ENCODE measurements around the gene FIGN.

Gene FIGN

DNA sequence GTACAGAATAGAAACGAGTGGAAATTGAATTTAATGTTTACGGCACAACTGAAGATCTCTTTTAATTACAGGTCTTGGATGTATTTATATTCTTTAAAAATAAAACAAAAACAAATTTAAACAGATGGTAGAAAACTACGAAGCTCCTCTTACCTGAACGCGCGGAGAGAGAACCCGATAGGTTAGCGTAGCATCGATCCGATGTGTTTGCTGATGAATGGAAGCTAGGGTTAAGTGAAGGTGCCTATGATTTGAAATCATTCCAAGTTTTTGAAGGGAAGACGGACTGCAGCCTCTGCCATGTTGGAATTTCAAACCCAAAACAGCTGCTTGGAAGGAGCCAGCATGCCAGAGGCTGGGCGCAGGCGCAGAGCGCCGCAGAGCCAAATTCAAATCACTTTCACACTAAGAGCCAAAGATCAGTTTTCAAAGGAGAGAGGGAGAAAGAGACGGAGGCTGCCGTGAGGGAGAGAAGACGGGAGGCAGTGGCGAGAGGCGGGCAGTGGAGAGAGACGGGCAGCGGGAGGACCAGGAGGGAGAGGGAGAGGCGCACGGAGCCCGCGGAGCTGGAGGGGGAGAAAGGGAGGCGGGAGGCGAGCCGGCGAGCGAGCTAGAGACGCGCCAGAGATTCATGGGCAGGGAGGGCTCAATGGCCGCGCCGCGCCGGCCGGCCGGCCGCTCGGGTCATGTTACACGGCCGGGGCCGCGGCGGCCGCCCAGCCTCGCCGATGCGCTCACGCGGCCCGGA, at the start of gene FIGN:
Gene FIGN, minus strand, starts transcription at position 324 of the 748 bp plus-strand sequence. CDS start 1,081 bp downstream, outside the sequence.
- DNase-seq (ENCODE audit: low read depth in 2 of 2) = no peak

DNA sequence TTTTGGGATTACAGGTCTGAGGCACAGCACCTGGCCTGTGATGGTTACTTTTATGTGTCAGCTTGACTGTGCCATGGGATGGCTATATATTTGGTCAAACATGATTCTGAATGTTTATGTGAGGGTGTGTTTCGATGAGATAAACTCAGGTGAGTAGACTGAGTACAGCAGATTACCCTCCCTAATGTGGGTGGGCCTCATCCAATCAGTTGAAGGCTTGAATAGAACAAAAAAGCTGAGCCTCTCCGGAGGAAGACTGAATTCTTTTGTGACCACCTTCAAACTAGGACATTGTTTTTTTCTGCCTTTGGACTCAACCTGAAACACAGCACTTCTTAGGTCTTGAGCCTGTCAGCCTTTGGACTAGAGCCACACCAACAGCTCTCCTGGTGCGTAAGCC, 49.4 kb upstream of the FIGN start:
- DNase-seq (ENCODE audit: low read depth in 2 of 2) = no peak

- no peak for DNase-seq (ENCODE audit: low read depth in 2 of 2)
These were observed 44.3 kb upstream of the FIGN start for GRCh38 chr2:163779970-163780597.

DNA sequence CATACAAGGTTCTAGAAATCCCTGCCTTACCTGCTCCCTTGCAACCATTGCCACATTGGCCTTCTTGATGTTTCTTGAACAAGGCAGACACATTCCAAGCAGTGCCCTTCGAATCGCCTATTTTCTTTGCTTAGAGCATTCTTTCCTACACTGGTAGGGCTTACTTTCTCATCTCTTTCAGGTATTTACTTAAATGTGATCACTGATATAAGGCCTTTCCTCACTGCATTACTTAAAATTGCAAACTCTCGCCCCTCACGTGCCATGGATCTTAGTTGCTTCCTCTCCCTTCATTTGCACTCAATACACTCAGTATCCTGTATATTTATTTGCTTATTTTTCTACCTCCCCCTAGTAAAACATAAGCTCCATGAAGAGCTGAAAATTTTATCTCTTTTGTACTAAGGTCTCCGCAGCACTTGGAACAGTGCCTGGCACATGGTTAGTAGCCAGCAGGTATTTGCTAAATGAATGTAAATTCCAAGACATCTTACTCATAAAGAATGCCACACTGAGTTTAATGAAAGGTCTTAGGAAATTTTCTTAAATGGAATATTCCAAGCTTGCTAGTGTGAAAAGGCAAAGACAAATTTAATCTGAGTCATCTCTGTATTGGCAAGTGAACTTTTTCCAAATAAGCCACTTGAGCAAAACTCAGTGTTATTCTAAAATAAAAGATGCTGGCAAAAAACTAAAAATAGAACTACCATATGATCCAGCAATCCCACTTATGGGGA, 42.4 kb upstream of the FIGN start:
- DNase-seq (ENCODE audit: low read depth in 2 of 2) = no peak

DNA sequence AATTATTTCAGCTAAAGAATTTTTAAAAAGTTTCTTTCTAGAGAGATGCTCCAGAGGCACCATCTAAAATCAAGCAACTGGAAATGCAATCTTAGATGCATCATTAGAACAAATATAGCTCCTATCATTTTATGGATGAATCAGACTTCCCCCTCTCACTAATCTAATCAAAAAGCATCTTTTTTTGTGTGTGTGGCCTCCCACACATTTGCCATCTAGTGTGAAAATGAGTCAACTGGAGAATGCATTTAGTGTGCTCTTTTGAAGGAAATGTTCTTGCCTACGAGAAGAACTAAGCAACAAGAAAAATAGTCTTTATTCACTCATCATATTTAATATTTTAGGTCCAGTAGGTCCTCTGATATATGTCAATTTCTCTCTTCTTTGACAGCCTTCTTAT, 39.5 kb upstream of the FIGN start:
- DNase-seq (ENCODE audit: low read depth in 2 of 2) = no peak

DNA sequence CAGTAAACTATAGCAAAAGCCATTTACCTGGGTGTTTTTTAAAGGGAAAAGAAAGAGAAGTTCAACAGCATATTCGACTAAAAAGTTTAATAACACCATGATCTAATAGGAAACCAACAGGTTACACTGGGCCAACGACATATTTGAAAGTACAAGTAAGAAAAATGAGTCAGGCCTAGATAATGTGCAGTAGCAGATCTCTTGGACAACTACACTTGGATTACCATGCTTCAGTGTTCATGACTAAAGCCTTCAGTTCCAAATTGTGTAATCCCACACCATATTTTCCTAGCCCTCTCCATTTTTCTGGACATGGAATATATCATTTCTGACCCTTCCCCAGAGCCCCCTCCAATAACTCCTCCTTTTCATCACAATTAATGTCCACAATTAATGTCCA, 39.1 kb upstream of the FIGN start:
- no peak for DNase-seq (ENCODE audit: low read depth in 2 of 2)

DNA sequence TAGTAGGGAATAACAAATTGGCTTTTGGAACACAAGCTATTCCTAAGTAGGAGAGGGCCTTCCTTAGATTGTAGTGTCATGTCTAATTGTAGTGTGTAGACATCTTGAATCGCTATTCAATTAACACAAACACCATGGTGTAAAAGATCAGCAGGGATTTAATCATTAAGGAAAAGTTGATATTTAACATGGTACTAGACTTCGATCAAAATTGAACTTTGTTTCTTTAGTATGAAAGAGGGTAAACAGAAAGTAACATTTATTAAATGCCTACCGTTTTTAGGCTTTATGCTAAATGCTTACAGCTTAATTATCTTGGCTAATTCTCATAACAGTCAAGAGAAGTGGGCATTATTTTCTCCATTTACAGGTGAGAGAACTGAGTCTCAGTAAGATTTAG, 37.5 kb upstream of the FIGN start:
- no peak for DNase-seq (ENCODE audit: low read depth in 2 of 2)

- no peak for DNase-seq (ENCODE audit: low read depth in 2 of 2)
These were observed 35.8 kb upstream of the FIGN start for GRCh38 chr2:163771596-163771995.

DNA sequence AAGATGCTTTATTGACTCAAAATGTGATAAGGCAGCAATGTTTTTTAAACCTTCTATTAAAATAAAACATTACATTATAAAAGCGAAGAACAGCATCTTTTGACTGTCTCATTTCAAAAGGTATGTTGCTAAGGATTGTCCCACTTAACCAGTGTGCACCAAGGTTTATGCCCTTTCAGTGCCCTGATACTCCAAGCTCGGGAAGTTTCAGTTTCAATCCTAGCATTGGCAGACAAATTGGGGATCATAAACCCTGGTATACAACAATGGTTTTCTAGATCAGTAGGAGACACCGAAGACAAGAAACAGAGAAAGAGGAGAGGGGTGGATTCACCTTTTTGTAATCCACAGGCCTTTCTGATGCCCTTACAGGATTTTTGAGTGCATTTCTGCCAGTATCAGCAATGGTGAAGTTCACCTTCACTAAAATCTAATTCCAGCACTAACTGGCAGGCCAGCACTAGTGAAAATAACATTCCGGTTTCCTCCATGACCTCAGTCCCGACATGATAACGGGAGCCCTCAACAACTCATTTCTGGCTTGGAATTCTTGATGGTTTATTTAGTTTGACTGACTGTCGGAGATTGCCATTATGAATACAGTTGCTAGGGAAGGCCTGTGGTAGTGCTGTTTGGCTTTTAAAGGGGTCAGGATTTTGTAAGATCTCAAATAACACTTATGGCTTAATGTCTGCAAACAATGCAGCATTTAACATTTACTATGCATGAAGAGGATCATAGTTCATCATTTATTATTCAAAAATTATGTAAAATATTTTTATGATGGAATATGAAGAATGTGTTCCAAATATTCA, 33.3 kb upstream of the FIGN start:
- DNase-seq (ENCODE audit: low read depth in 2 of 2) = no peak

- DNase-seq (ENCODE audit: low read depth in 2 of 2) = no peak
These were observed 31.3 kb upstream of the FIGN start for GRCh38 chr2:163767097-163767496.

DNA sequence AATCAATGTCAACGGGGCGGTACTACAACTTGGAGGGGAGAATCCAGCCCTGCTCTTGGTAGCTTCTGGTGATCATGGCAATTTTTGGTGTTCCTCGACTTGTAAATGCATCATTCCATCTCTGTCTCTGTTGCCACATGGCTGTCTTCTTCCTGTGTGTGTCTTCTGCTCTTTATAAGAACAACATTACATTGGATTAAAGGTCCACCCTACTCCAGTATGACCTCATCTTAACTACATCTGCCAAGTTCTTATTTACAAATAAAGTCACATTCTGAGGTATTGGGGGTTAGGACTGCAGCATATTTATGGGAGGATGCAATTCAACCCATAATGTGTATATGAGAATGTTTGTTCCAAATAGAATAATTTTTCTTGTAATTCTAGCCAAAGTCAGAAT, 28.8 kb upstream of the FIGN start:
- DNase-seq (ENCODE audit: low read depth in 2 of 2) = no peak

DNA sequence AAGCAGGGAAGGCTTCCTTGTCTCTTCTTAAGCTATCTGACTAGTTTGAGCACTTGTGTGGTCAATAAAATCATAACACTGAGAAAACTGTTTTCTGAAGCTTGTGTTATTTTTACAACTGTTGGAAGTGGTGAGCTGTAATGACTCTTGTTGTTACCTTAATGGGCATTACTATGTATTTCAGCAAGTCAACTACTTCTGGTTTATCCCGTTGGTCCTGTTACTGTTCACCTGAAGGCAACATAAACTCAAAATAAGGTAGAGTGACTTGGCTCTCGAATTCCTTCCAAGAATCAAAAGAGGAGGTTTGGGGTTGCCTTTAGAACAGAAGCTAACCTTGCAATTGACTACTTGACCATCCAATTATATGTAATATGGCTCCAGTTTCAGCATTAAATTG, 23.2 kb upstream of the FIGN start:
- DNase-seq (ENCODE audit: low read depth in 2 of 2) = no peak

DNA sequence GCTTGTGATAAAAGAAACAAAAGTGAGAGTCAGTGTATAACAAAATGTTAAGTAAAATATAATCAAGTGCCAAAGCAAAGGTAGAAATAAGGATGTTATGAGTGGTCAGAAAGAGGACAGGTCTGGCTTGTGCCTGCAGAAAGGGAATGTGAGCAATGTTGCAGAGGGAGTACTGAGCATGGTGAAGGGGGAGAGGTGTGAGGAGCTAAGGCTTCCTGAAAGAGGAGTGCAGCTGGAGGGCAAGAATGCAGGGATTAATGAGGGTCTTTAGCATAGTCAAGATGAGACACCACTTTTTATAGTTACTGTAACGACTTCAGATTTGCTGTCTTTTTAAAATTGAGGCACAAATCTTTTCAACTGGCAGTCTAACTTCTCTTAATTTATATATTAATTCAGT, 22.0 kb upstream of the FIGN start:
- no peak for DNase-seq (ENCODE audit: low read depth in 2 of 2)

DNA sequence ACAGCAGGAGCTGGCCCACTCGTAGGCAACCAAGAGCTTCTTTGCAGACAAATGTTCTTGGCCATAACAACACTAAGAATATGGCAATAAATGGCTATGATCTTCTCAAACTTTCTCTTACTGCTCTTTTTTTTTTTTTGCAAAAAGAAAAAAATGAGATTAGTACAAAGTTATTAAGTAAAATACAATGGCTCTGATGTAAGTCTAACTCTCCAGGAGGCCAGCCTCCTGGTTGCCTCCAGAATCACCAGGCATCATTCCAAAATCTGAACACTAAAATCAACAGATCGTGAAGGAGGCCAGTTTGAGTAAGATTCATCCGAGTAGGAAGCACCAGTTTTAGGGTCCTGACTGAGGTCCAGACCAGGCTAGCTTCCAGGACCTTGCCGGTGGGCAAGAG, 20.8 kb upstream of the FIGN start:
- no peak for DNase-seq (ENCODE audit: low read depth in 2 of 2)

GRCh38 chr2:163755366-163755765, 19.6 kb upstream of the FIGN start:
- no peak for DNase-seq (ENCODE audit: low read depth in 2 of 2)

DNA sequence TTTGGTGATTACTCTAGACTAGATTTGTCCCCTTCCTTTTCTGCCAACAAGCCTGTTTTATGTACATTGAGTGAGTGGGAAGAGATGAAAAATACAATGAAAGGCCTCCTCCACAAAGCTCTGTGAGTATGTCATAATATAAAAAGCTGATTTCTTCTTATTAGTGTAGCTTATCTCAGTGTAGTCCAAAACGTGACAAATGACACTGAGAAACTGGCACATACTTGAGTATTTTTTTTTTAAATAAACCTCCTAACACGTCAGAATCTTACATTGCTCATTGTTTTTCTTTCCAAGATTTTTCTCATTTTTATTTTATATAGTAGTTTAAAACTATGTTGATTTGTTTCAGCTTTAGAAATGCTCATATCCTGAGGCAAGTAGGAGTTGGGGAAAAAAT, 17.9 kb upstream of the FIGN start:
- no peak for DNase-seq (ENCODE audit: low read depth in 2 of 2)

DNA sequence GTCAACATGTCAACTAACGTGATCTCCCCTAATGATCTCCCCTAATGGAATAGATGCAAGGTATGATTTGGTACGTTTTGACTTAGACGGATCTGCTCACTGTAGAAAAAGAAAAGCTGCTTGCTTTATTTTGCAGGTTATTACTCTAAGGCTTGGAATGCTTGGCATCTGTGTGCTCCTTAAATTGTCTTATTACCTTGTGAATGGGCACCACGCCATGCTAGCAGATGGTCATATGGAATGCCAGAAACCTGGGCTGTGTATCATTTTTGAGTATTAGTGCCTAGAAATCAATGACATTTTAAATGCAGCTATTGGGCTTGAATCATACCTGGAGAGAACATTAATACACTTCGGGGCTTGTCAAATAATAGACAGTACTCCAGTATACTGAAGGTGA, 16.5 kb upstream of the FIGN start:
- no peak for DNase-seq (ENCODE audit: low read depth in 2 of 2)

DNA sequence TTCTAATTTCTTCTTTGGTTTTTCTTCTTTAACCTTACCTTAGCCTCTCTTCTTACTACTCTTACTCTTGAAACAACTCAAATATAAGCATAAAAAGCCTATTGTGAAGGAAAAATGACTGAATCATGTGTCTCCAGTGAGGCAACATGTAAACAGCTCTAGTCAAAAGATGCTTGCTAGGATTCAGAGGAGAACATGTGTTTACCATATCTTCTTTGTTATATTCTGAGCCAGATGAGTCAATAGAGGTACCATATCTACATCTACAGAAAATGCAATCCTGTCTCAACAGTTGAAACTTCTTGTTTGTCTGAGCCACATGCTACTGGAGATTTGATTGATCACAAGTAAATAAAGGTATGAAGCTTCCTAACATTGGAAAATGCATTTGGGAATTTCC, 15.9 kb upstream of the FIGN start:
- DNase-seq (ENCODE audit: low read depth in 2 of 2) = no peak

GRCh38 chr2:163748420-163748819, 12.6 kb upstream of the FIGN start:
- no peak for DNase-seq (ENCODE audit: low read depth in 2 of 2)

- DNase-seq (ENCODE audit: low read depth in 2 of 2) = no peak
These were observed 5.6 kb upstream of the FIGN start for GRCh38 chr2:163741435-163741834.

- no peak for DNase-seq (ENCODE audit: low read depth in 2 of 2)
These were observed 1.8 kb upstream of the FIGN start for GRCh38 chr2:163737563-163737962.

- DNase-seq (ENCODE audit: low read depth in 2 of 2) = no peak
These were observed 1.3 kb upstream of the FIGN start for GRCh38 chr2:163737190-163737439.
